Erythroblast (primary cell): ENCODE measurements around the gene GPC4.

Source experiments
- GATA1 ChIP-seq: IDR thresholded peaks from 2 replicates; pipeline ENCODE4 v1.6.1; 2011; ENCODE audit warnings: low read depth, mild to moderate bottlenecking, control low read depth, low read length, moderate library complexity
- POLR2A ChIP-seq: IDR thresholded peaks from 2 replicates; pipeline ENCODE4 v1.6.1; 2011; ENCODE audit warnings: mild to moderate bottlenecking, low read length

GRCh38 chrX:133417364-133417763 is 2.1 kb upstream of the GPC4 start:
- TF ChIP-seq POLR2A (no peak), GATA1 (no peak)
